Kidney (tissue), 22 donors: Measurements from ENCODE around the gene CDCP2. TPM values are rescaled to one million over a fixed set of nuclear protein-coding genes. Genes with fewer than 3 reads are reported as not detected.

Source experiments
- DNase-seq, 5 donors: peaks; one replicate each; pipeline ENCODE4 v3.0.0-alpha.2; 2013 to 2020
- FAIRE-seq: peaks from 2 replicates; lab custom pipeline; 2012; peaks lifted over from hg19 to GRCh38; lab: Jason Lieb, UNC
- H3K27ac ChIP-seq, 2 donors: one replicate each; pipeline ENCODE4 v1.7.0; 2013; ENCODE audit warnings: low read depth in 2 of 2, low read length in 2 of 2, inconsistent platforms in 1 of 2
- H3K27me3 ChIP-seq: one replicate; pipeline ENCODE4 v1.7.1; 2013; ENCODE audit warnings: low read length, inconsistent platforms; ENCODE audit not compliant: control insufficient read depth, insufficient read depth
- H3K36me3 ChIP-seq, 3 donors: one replicate each; pipeline versions ENCODE4 v1.7.0 to v1.7.1; 2013; ENCODE audit warnings: low read length in 3 of 3, control low read depth in 1 of 3, inconsistent platforms in 1 of 3; ENCODE audit not compliant: insufficient read depth in 3 of 3, control insufficient read depth in 2 of 3
- H3K4me1 ChIP-seq, 3 donors: one replicate each; pipeline versions ENCODE4 v1.7.0 to v1.7.1; 2013; ENCODE audit warnings: low read length in 3 of 3, inconsistent platforms in 1 of 3, low read depth in 1 of 3; ENCODE audit not compliant: control insufficient read depth in 2 of 3, insufficient read depth in 2 of 3
- H3K4me3 ChIP-seq, 3 donors: one replicate each; pipeline versions ENCODE4 v1.7.0 to v1.8.1; 2013; ENCODE audit warnings: low read length in 3 of 3, control low read depth in 1 of 3, inconsistent platforms in 1 of 3
- H3K9ac ChIP-seq, 3 donors: one replicate each; pipeline versions ENCODE4 v1.7.0 to v1.7.1; 2013; ENCODE audit warnings: low read length in 3 of 3, control low read depth in 1 of 3, inconsistent platforms in 1 of 3
- H3K9me3 ChIP-seq, 3 donors: one replicate each; pipeline versions ENCODE4 v1.7.0 to v1.7.1; 2013; ENCODE audit warnings: low read length in 3 of 3, control low read depth in 1 of 3, inconsistent platforms in 1 of 3; ENCODE audit not compliant: control insufficient read depth in 2 of 3, insufficient read depth in 1 of 3
- intact Hi-C: fragments of 100-400 bp; cut with DNase I; formaldehyde crosslinking; loops from one replicate; pipeline ENCODE4 v1.11.1; 2022
- long read RNA-seq, 10 donors: library from polyadenylated mRNA in 1 of 10; unstranded in 1 of 10; transcript quantifications; one replicate each; pipeline ENCODE4 v2.0.0 and lab custom pipeline, GENCODE V29; 2021 to 2026
- polyA plus RNA-seq: library from polyadenylated mRNA; stranded (reverse); fragments of 350-450 nt; fragmentation: Illumina TruSeq; extraction: RNeasy Lipid Tissue Mini Kit (QIAGEN cat#74804); gene quantifications from one replicate; pipeline ENCODE4 v1.2.3, GENCODE V29; 2014; ENCODE audit warnings: low read depth, low replicate concordance; ENCODE audit not compliant: insufficient read depth
- total RNA-seq: library from RNA; stranded (reverse); fragmentation: NEBNext Ultra II Directional; extraction: Animal tissue kit (Norgen Biotek cat#: 25700); gene quantifications from one replicate; pipeline ENCODE4 v1.2.1, GENCODE V29; 2021
- TF ChIP-seq, protein P1 (sequence below): IDR thresholded peaks from 3 replicates; pipeline ENCODE4 v1.5.1; 2012; ENCODE audit warnings: mild to moderate bottlenecking, moderate library complexity, borderline replicate concordance; ENCODE audit not compliant: insufficient read depth; ENCODE audit errors: extremely low read depth
- donor health status: control.
- donor health status: control.
- donor health status: control.
- donor health status: control.
- donor health status: control.
- donor health status: DM: yes; HTN: yes; CAD: no.
- donor health status: Normal renal cell carcinoma (clear cell type).

The CDCP2 gene
- 0.54 TPM for total RNA-seq
- not detected for polyA plus RNA-seq
- long read RNA-seq, donor 1 = 0 reads
- long read RNA-seq, donor 2 = 0 reads
- long read RNA-seq, donor 3 = 0 reads
- long read RNA-seq, donor 4 = 0 reads
- long read RNA-seq, donor 5 = 0 reads
- long read RNA-seq, donor 6 = 0 reads
- long read RNA-seq, donor 7 = 0 reads
- long read RNA-seq, donor 8 = 0 reads
- long read RNA-seq, donor 9 = 0 reads
- long read RNA-seq, donor 10 = 0 reads

DNA sequence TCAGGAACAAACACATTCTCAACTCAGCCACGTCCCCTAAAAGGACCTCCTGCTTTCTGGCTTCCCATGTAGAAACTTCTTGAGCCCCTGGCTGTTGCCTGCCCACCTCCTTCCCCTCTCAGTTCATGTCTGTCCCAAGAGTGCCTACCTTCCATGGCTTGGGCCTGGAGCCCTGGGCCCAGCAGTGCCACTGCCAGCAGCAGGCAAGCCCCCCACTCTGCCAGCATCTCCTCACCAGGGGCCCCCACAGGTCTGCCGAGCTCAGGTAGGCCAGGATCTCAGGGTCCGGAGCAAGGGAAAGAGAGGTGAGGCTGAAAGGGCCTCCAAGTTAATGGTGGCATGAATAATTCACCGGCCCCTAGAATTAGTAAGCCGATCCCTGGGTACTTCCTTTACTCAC, at the start of gene CDCP2:
Gene CDCP2, minus strand, starts transcription at position 305 of the 400 bp plus-strand sequence. Its CDS starts 78 bp downstream, at position 227.
- no peak within 1 kb of the TSS for H3K4me3 ChIP-seq
- H3K27ac ChIP-seq = no peak within 1 kb of the TSS
- DNase-seq (no peak), FAIRE-seq (no peak)
- no peak within 1 kb of the TSS for H3K9ac ChIP-seq
- no peaks in the 10 kb centered on the region for H3K27me3 ChIP-seq
- TF ChIP-seq, protein P1, sequence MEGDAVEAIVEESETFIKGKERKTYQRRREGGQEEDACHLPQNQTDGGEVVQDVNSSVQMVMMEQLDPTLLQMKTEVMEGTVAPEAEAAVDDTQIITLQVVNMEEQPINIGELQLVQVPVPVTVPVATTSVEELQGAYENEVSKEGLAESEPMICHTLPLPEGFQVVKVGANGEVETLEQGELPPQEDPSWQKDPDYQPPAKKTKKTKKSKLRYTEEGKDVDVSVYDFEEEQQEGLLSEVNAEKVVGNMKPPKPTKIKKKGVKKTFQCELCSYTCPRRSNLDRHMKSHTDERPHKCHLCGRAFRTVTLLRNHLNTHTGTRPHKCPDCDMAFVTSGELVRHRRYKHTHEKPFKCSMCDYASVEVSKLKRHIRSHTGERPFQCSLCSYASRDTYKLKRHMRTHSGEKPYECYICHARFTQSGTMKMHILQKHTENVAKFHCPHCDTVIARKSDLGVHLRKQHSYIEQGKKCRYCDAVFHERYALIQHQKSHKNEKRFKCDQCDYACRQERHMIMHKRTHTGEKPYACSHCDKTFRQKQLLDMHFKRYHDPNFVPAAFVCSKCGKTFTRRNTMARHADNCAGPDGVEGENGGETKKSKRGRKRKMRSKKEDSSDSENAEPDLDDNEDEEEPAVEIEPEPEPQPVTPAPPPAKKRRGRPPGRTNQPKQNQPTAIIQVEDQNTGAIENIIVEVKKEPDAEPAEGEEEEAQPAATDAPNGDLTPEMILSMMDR = no peak
- no peaks in the 10 kb centered on the region for H3K36me3 ChIP-seq
- no peaks in the 10 kb centered on the region for H3K4me1 ChIP-seq
- no peaks in the 10 kb centered on the region for H3K9me3 ChIP-seq
- intact Hi-C loops = no loop called here

DNA sequence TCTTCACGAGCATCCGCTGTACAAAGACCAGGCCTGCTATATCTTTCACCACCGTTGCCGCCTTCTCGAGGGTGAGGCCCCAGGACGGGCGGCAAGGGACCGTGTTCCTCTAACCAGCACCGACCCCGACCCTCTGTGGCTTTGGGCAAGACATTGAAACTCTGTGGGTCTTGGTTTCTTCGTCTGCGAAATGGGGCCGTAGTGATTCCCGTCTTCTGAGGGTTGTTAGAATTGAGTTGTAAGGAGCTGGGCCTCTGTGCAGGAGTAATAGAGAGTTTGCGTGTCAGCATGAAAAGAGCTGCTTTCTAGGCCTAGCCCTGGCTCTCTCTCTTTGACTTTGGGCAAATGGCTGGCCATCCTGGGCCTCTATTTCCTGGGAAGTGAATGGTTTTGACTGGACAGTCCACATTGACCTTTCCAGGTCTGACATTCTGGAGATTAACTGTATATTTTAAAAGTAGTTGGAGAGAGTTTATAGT, 47.8 kb upstream of the CDCP2 start:
- no peak for DNase-seq
- Histone ChIP-seq H3K27me3 (no peaks in the 10 kb centered on the region), H3K36me3 (peaks cover 0 to 15% (median 10%) of the 10 kb centered on the region in 3 donors), H3K9me3 (no peaks in the 10 kb centered on the region), H3K4me3 (peak overlapping the region; percentile 74 to 90 (median 86)), H3K27ac (peak overlapping the region; percentile 9 to 52), H3K9ac (peak overlapping the region; percentile 50 to 70 (median 68)), H3K4me1 (peaks cover 7 to 18% (median 9%) of the 10 kb centered on the region in 3 donors)
- TF ChIP-seq, protein P1 = no peak
- intact Hi-C loops = no loop called here
- no peak for FAIRE-seq

DNA sequence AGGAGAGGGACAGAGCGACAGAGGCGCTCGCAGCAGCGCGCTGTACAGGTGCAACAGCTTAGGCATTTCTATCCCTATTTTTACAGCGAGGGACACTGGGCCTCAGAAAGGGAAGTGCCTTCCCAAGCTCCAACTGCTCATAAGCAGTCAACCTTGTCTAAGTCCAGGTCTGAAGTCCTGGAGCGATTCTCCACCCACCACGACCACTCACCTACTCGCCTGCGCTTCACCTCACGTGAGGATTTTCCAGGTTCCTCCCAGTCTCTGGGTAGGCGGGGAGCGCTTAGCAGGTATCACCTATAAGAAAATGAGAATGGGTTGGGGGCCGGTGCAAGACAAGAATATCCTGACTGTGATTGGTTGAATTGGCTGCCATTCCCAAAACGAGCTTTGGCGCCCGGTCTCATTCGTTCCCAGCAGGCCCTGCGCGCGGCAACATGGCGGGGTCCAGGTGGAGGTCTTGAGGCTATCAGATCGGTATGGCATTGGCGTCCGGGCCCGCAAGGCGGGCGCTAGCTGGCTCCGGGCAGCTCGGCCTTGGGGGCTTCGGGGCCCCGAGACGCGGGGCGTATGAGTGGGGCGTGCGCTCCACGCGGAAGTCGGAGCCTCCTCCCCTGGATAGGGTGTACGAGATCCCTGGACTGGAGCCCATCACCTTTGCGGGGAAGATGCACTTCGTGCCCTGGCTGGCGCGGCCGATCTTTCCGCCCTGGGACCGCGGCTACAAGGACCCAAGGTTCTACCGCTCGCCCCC, 47.1 kb upstream of the CDCP2 start, which contains the start of the genes CYB5RL and MRPL37:
Gene CYB5RL, minus strand, starts transcription at position 266 of the 754 bp plus-strand sequence. CDS start 4,414 bp downstream, outside the sequence.
Gene MRPL37, plus strand, starts transcription at position 403 of the 754 bp plus-strand sequence. Its CDS starts 77 bp downstream, at position 480.
- Histone ChIP-seq H3K36me3 (peaks cover 0 to 12% (median 4%) of the 10 kb centered on the region in 3 donors), H3K4me3 (peak within 1 kb of the TSS; percentile 74 to 90 (median 86)), H3K4me1 (peaks cover 7 to 18% (median 9%) of the 10 kb centered on the region in 3 donors), H3K9me3 (no peaks in the 10 kb centered on the region), H3K27ac (peak within 1 kb of the TSS; percentile 9 to 52), H3K27me3 (no peaks in the 10 kb centered on the region), H3K9ac (peak within 1 kb of the TSS; percentile 50 to 70 (median 68))
- FAIRE-seq (peak; percentile 85), DNase-seq (peak; percentile 94 to 99 (median 96))
- intact Hi-C loops = no loop called here
- TF ChIP-seq, protein P1 = no peak
